ENCODE data around the gene NRXN2.

Gene NRXN2

GRCh38 chr11:64629103-64629502 lies 93.9 kb downstream of the NRXN2 start:
- H3K4me3 ChIP-seq (replicated peaks; ENCODE audit: low read depth, low read length): no peak overlapping the region

GRCh38 chr11:64628596-64628995 lies 94.4 kb downstream of the NRXN2 start:
- no peak for DNase-seq (ENCODE audit: low read depth)
- no peak overlapping the region for H3K4me3 ChIP-seq (replicated peaks; ENCODE audit: low read depth, low read length)
- TF ChIP-seq CTCF (IDR thresholded peaks at IDR 0.05; ENCODE audit: low read length, missing control alignments): no peak

More at GRCh38 chr11:64629103-64629502, 93.9 kb downstream of the NRXN2 start:
- TF ChIP-seq CTCF (IDR thresholded peaks at IDR 0.05; ENCODE audit: low read length, missing control alignments): no peak
- DNase-seq (ENCODE audit: low read depth): no peak

GRCh38 chr11:64627371-64627770 lies 95.6 kb downstream of the NRXN2 start:
- TF ChIP-seq CTCF (IDR thresholded peaks at IDR 0.05; ENCODE audit: low read length, missing control alignments): no peak
- no peak overlapping the region for H3K4me3 ChIP-seq (replicated peaks; ENCODE audit: low read depth, low read length)
- no peak for DNase-seq (ENCODE audit: low read depth)

GRCh38 chr11:64626637-64627036 lies 96.4 kb downstream of the NRXN2 start:
- DNase-seq (ENCODE audit: low read depth): no peak
- TF ChIP-seq CTCF (IDR thresholded peaks at IDR 0.05; ENCODE audit: low read length, missing control alignments): no peak
- H3K4me3 ChIP-seq (replicated peaks; ENCODE audit: low read depth, low read length): no peak overlapping the region

GRCh38 chr11:64624883-64625481 lies 98.0 kb downstream of the NRXN2 start:
- no peak for DNase-seq (ENCODE audit: low read depth)
- H3K4me3 ChIP-seq (replicated peaks; ENCODE audit: low read depth, low read length): no peak overlapping the region
- TF ChIP-seq CTCF (IDR thresholded peaks at IDR 0.05; ENCODE audit: low read length, missing control alignments): no peak

- no peak for TF ChIP-seq CTCF (IDR thresholded peaks at IDR 0.05; ENCODE audit: low read length, missing control alignments)
- no peak overlapping the region for H3K4me3 ChIP-seq (replicated peaks; ENCODE audit: low read depth, low read length)
- DNase-seq (ENCODE audit: low read depth): no peak
Measured at GRCh38 chr11:64622681-64623080, 100.3 kb downstream of the NRXN2 start.

All from fibroblast of pulmonary artery (primary cell).